ENCODE data around the gene RAPGEF4. TPM values are rescaled to one million over a fixed set of nuclear protein-coding genes. Genes with fewer than 3 reads are reported as not detected.

The RAPGEF4 gene
- total RNA-seq, 1 experiment from 2014 or later = 0.98 TPM

GRCh38 chr2:172761306-172761705 is 25.7 kb downstream of the RAPGEF4 start:
- H3K9me3 Mint-ChIP-seq (ENCODE audit: unreplicated experiment) = peaks cover 17% of the 10 kb centered on the region
- no peak overlapping the region for H3K4me3 ChIP-seq (ENCODE audit: low read depth, low read length)
- H3K27me3 Mint-ChIP-seq (ENCODE audit: insufficient read depth, unreplicated experiment) = peaks cover 2% of the 10 kb centered on the region
- H3K4me3 Mint-ChIP-seq (ENCODE audit: unreplicated experiment) = no peak overlapping the region
- H3K36me3 Mint-ChIP-seq (ENCODE audit: insufficient read depth, unreplicated experiment) = no peaks in the 10 kb centered on the region
- no peaks in the 10 kb centered on the region for H3K4me1 ChIP-seq
- no peaks in the 10 kb centered on the region for H3K9me3 ChIP-seq
- ChIA-PET CTCF (no interaction called here), POLR2A (no interaction called here)
- no peaks in the 10 kb centered on the region for H3K36me3 ChIP-seq (ENCODE audit: control insufficient read depth, insufficient read depth, low read length)
- H3K4me1 Mint-ChIP-seq (ENCODE audit: low read depth, unreplicated experiment) = no peaks in the 10 kb centered on the region
- BruUV-seq (replicated peaks) = no TSS peak
- H3K27ac Mint-ChIP-seq (ENCODE audit: unreplicated experiment) = no peak overlapping the region
- TF ChIP-seq CTCF (IDR thresholded peaks at IDR 0.05; ENCODE audit: insufficient read depth in 1 of 2, low read depth in 1 of 2, low read length in 1 of 2, severe bottlenecking in 1 of 2, unreplicated experiment in 1 of 2) = no peak
- no peak for DNase-seq
- H3K27me3 ChIP-seq (replicated peaks; ENCODE audit: control insufficient read depth, insufficient read depth, low read length) = no peaks in the 10 kb centered on the region
- intact Hi-C loops (cut with micrococcal nuclease; ENCODE audit: unreplicated experiment) = no loop called here

GRCh38 chr2:172762574-172762973 is 26.9 kb downstream of the RAPGEF4 start:
- intact Hi-C loops (cut with micrococcal nuclease; ENCODE audit: unreplicated experiment) = no loop called here
- no peak for DNase-seq
- ChIA-PET POLR2A (no interaction called here), CTCF (no interaction called here)
- Mint-ChIP-seq H3K4me1 (ENCODE audit: low read depth, unreplicated experiment) (no peaks in the 10 kb centered on the region), H3K4me3 (ENCODE audit: unreplicated experiment) (no peak overlapping the region), H3K9me3 (ENCODE audit: unreplicated experiment) (peaks cover 17% of the 10 kb centered on the region), H3K36me3 (ENCODE audit: insufficient read depth, unreplicated experiment) (no peaks in the 10 kb centered on the region), H3K27ac (ENCODE audit: unreplicated experiment) (no peak overlapping the region), H3K27me3 (ENCODE audit: insufficient read depth, unreplicated experiment) (no peaks in the 10 kb centered on the region)
- Histone ChIP-seq H3K27me3 (replicated peaks; ENCODE audit: control insufficient read depth, insufficient read depth, low read length) (no peaks in the 10 kb centered on the region), H3K4me1 (no peaks in the 10 kb centered on the region), H3K36me3 (ENCODE audit: control insufficient read depth, insufficient read depth, low read length) (no peaks in the 10 kb centered on the region), H3K4me3 (ENCODE audit: low read depth, low read length) (no peak overlapping the region), H3K9me3 (no peaks in the 10 kb centered on the region)
- no peak for TF ChIP-seq CTCF (IDR thresholded peaks at IDR 0.05; ENCODE audit: insufficient read depth in 1 of 2, low read depth in 1 of 2, low read length in 1 of 2, severe bottlenecking in 1 of 2, unreplicated experiment in 1 of 2)
- BruUV-seq (replicated peaks) = no TSS peak

GRCh38 chr2:172763079-172763478 is 27.4 kb downstream of the RAPGEF4 start:
- DNase-seq = no peak
- Mint-ChIP-seq H3K27ac (ENCODE audit: unreplicated experiment) (no peak overlapping the region), H3K36me3 (ENCODE audit: insufficient read depth, unreplicated experiment) (no peaks in the 10 kb centered on the region), H3K4me3 (ENCODE audit: unreplicated experiment) (no peak overlapping the region), H3K9me3 (ENCODE audit: unreplicated experiment) (peaks cover 17% of the 10 kb centered on the region), H3K27me3 (ENCODE audit: insufficient read depth, unreplicated experiment) (no peaks in the 10 kb centered on the region), H3K4me1 (ENCODE audit: low read depth, unreplicated experiment) (no peaks in the 10 kb centered on the region)
- BruUV-seq (replicated peaks) = no TSS peak
- no peak for TF ChIP-seq CTCF (IDR thresholded peaks at IDR 0.05; ENCODE audit: insufficient read depth in 1 of 2, low read depth in 1 of 2, low read length in 1 of 2, severe bottlenecking in 1 of 2, unreplicated experiment in 1 of 2)
- no peak overlapping the region for H3K4me3 ChIP-seq (ENCODE audit: low read depth, low read length)
- CTCF ChIA-PET = no interaction called here
- H3K36me3 ChIP-seq (ENCODE audit: control insufficient read depth, insufficient read depth, low read length) = no peaks in the 10 kb centered on the region
- no peaks in the 10 kb centered on the region for H3K4me1 ChIP-seq
- intact Hi-C loops (cut with micrococcal nuclease; ENCODE audit: unreplicated experiment) = no loop called here
- no peaks in the 10 kb centered on the region for H3K9me3 ChIP-seq
- POLR2A ChIA-PET = no interaction called here
- H3K27me3 ChIP-seq (replicated peaks; ENCODE audit: control insufficient read depth, insufficient read depth, low read length) = no peaks in the 10 kb centered on the region
